ENCODE data around the gene PLAC8. TPM values are rescaled to one million over a fixed set of nuclear protein-coding genes. Genes with fewer than 3 reads are reported as not detected.

The PLAC8 gene
- total RNA-seq (2022; extraction: Qiagen RNA extraction), result 0.63 to 1.2 TPM (median 0.93 TPM) in 5 replicates

GRCh38 chr4:83114576-83114975 is at the start of gene PLAC8:
Gene PLAC8, minus strand, starts transcription at chr4:83114729. Its CDS starts 6,808 bp downstream, at chr4:83107921.

Other genes starting within 250 kb of the PLAC8 start
- 77.0 to 90.1 TPM (median 82.5 TPM) in 5 replicates for gene SEC31A, start 223.6 kb downstream of the PLAC8 start, total RNA-seq (2022; extraction: Qiagen RNA extraction)
- 1.4 to 1.8 TPM (median 1.7 TPM) in 5 replicates for gene THAP9, start 214.0 kb downstream of the PLAC8 start, total RNA-seq (2022; extraction: Qiagen RNA extraction)
- 5.5 to 7.2 TPM (median 6.6 TPM) in 5 replicates for gene LIN54, start 103.9 kb downstream of the PLAC8 start, total RNA-seq (2022; extraction: Qiagen RNA extraction)
- 22.6 to 38.3 TPM (median 23.0 TPM) in 5 replicates for gene COPS4, start 79.5 kb downstream of the PLAC8 start, total RNA-seq (2022; extraction: Qiagen RNA extraction)
- gene COQ2, start 170.1 kb upstream of the PLAC8 start, total RNA-seq (2022; extraction: Qiagen RNA extraction), result 17.7 to 20.5 TPM (median 19.8 TPM) in 5 replicates
- 1.0 to 1.5 TPM (median 1.3 TPM) in 5 replicates for gene HPSE, start 220.1 kb upstream of the PLAC8 start, total RNA-seq (2022; extraction: Qiagen RNA extraction)